SKM-1 (cell line): Measurements from ENCODE around the gene RGMB.

Experiments
- DNase-seq: peaks from one replicate; lab custom pipeline; 2025; ENCODE audit not compliant: unreplicated experiment; lab: John Stamatoyannopoulos, UW

RGMB gene

DNA sequence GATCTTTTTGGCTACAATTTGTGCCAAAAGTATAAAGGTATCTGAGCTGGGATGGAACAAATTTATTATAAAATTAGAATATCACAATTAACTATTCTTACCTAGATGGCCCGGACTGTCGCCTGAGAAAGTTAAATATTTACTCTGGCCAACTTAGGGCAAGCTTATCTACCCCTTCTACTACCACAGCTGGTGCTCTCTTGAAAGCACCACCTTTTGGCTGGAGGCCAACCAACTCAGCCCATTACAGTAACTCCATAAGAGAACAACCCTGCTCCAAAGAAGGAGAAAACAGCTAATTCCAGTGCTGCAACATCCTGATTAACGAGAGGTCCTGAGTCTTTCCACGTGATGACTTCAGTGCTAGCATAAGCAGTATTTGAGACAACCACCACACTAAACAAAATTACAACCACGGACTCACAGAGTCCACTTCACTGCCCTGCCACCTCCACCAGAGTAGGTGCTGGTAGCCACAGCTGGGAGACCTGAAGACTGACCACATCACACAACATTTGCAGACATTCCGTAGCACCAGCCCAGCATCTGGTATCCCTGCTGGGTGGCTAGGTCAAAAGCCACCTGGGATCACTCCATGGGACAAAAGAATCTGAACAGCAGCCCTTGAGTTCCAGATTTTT, 43.2 kb downstream of the RGMB start:
- no peak for DNase-seq

DNA sequence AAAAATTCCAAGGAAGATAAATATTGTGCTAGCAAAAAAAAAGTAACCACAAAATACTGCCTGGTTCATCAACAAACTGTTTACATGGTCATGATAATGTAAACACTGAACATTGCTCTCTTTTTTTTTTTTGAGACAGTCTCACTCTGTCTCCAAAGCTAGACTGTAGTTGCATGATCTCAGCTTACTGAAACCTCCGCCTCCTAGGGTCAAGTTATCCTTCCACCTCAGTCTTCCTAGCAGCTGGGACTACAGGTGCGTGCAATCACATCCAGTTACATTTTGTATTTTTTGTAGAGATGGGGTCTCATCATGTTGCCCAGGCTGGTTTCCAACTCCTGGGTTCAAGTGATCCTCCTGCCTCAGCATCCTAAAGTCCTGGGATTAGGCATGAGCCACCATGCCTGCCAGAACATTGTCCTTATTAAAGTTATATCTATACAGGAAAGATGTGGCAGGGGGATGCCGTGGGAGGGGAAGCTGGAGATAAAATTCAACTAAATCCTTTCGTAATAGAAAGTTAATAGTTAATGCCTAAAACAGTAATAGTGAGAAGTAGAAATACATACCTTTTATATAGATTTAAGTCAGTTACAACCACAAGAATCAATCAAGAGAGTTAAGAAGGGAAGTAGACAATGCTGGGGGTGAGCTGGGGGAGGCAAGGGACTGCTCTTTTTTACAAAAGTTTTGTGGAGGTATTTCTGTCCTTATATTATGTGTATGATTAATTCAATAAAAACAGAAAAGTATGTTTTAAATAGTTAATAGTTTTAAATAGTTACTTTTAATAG, 52.3 kb downstream of the RGMB start:
- no peak for DNase-seq

DNA sequence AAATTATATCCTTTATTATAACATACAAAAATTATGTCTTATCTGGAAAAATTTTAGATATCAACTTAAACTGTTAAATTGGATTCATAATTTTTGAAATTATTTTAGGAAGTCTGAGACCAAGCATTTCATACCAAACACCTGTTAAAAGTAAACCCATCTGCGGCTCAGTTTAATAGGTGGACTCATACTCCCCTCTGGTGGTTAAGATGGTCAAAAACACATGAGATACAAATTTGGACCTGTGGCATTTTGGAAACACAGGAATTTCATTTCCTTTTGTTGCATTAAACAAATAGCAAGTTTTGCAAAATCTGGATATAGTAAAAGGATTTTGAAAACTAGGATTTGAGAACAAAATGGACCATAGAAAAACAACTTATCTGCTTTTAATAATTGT, 53.7 kb downstream of the RGMB start:
- DNase-seq: no peak

DNA sequence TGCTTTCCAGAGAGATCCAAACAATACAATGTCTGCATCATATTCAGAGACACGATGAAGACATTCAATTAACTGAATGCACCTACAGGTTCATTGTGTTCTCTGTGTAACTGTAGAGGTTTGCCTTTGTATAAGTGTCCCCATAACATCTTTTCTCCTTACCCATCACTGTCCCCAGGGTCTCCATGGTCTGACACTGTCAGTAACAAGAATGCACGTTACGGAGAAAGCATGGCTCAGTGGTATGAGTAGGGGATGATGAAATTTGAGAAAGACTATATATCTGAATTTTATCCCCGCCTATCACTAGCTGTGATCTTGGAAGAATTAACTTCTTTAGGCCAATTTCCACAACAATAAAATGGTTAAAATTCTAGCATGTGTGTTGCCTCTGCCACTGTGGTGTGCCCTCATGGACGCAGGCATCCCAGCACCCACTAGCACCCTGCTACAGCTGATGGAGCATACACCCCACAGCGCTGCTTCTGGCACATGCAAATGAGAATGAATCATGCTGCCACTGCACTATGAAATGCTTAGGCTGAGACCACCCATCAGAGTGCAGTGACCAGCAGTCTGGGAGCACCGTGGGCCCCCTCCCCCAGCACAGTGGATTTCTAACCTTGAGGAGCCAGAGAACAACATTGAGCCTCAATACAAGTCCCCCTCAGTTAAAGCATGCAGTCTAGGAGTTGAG, 54.3 kb downstream of the RGMB start:
- no peak for DNase-seq

DNA sequence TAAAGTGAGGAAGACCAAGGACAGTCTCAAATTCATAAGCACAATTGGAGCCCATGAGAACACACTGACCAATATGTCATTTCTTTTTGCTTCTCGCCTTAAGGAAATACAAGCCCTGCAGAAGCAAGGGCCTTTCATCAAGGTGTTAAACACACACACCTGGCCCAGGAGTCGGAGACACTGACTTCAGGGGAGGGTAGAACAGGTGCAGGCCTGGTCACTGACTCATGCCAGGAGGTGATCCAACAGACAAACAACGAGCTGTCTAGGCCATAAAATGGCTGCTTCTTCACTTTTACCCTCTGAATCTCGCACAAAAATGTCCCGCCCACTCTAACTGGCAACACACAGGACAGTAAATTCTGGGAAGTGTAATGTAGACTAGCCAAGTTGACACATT, 62.7 kb downstream of the RGMB start:
- DNase-seq: no peak

DNA sequence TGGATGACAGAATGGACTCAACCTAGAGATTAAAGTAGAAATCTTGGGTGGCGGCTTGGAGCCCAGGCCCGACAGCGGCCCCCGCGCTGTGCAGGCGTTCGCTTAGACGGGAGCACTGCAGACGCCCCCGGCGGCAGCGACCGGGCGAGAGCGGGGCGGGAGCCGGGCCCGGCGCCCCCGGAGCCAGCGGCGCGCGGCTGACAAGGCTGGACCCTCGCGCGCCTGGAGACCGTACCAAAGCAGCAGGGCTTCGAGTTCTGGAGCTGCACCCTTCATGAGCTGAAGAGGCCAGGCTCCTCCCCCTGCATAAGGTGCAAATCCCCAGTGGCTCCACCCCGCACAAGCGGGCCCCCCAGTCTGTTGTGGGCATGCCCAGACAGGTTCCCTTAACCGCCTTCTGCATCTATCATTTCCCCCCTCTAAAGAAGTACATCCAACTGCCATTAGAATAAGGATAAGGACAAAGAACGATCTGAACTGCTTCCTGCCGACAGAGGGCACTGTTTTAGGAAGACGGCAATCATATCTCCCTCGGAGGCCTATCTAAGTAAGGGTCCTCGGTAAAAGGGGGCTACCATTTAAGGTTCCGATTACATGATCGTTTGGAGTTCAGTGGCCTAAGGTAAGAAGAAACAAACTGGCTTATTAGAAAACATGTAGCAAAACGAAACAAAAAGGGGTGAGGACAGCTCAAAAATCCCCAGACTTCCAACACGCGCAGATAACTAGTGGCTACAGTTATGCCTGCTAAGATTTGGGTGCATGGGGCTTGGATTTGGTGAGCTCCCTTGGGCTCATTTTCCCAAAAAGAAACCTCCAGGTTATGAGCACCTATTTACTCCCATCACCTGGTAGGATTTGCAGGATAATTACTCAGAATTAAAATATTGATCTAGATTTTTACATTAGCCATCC, 66.3 kb downstream of the RGMB start:
- no peak for DNase-seq

DNA sequence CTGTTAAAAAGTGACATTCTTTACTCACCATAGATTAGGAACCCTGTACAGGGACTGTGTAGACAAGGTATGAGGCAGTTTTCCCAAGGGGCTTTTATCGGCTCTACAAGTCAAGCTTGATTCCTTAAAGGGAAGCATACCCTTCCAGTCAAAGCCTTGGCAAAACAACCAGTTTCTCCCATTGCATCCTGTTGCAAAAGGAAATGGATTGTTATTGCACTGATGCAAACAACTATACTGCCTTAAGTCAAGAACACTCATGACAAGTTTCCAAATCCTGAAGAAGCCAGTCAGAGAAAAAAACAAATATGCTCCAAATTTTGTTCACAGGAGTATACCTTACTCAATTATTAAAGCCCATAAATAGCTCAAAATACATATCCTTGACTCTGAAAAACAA, 67.5 kb downstream of the RGMB start:
- no peak for DNase-seq

DNA sequence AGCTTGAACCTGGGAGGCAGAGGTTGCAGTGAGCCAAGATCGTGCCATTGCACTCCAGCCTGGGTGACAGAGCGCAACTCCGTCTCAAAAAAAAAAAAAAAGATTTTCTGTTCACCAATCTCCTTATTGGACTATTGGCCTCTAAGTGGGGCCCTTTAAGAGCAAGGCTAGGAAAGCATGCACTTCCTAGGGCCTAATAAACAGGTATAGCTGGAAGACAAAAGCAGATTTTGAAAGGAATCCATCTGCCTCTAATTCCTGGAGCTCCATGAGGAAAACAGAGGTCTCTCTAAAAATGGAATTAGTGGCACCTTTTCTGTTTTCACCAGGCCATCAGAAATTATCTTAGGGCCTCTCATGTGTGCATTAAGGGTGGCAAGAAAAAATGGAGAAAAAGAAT, 70.0 kb downstream of the RGMB start:
- DNase-seq: no peak

DNA sequence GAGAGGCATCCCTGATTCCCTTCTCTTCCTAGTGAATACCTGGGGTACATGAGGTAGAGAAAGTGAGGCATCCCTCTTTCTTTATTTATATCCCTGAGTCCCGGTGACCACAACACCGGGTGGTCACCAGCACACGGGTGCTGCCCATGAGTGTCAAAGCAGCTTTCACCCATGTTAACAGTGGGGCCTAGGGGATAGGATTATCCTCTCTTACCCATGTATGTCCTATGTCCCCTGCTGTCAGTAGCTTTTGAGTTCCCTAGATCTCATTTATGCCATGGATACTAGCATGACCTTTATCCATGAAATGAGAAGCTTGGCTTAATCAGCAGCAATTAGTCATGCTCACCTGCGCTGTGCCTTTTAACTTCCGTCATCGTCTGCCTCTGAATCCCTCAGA, 71.4 kb downstream of the RGMB start:
- no peak for DNase-seq

DNA sequence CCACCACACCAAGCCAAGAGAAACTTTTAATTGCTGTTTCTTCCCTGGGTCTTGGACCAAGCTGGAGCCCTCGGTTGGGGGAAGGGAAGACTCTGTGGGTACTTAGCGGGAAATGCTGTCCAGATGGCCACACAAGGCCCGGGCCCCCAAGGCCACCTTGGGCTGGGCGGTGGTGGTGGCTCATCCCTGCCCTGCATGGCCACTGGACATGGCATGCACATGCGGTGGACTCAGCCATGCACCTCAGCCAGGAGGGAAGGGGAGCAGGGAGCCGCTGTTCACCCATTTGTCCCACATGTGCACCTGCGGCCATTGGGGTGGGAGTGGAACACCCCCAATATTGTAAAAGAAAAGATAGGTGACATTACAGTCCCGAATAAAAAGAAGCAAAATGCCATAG, 72.4 kb downstream of the RGMB start:
- DNase-seq: no peak
